ENCODE measurements around the gene TWNK.
"Not testable (repeated sequence)": the region's sequence is repeated elsewhere in the genome, so short reads cannot be mapped to it uniquely, and the experiment has no call there.

Gene TWNK

DNA sequence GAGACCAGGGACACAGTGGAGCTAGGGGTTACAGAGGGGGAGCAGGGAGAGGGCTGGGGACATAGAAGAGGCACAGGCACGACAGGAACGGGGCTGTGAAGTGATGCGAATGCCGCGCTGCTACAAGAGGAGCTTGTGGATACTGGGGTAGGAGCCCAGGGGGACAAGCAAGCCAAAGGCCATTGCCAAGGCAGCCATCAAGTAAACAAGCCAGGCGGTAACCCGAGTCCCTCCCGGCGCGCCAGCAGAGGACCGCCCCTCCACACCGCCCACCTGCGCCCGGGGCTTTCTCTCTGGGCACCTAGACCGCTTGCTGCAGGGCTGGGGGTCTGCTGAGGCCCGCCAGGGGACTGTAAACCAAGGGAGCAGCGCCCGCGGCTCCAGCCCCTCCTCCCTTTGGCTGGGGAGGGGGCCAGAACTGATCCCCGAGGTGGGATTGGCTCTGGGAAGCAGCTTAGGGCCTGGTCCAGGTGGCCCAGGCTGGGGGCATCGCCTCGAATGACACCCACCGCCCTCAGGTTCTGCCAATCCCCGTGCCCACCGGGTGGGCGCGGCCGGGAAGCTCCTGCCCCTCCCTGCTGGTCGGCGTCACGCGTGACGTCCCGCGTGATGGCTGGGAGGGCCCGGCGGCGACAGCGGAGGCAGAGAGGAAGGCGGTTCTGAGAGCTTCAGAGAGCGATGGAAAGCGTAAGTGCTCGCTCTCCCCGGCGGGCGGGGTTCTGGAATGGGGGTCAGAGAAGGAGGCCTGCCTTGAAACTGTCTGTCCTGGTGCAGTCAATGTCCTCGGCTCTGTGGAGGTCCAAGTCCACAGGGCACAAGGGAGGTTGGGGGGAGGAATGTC lies 44.7 kb downstream of the TWNK start:
- peak; percentile 93 for DNase-seq

DNA sequence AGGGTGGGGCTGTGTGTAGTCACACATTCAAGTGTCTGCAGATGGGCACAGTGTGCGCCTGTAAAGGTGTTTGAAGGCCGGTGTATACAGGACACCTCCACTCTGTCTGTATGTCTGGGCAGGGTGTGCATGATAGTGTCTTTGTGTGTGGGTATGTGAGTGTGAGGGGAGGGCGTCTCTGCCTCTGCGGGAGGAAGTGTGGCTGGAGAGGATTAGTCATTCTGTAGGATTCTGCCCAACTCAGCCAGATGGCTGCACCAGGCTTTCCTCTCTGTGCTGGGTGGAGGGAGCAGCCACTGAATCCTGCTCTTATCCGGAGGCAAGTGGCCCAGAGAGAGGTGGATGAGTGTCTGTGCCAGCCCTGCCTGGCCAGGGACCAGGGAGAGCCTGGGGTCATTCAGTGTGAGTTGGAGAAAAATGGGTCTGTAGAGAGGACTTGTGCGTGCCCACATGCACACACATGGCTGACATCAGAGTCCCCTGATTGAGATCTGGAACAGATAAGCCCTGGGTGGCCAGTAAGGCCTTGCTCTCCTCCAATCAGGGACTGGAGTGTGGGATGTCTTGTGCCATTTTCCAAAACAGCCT lies 45.4 kb downstream of the TWNK start:
- DNase-seq = peak; percentile 83

DNA sequence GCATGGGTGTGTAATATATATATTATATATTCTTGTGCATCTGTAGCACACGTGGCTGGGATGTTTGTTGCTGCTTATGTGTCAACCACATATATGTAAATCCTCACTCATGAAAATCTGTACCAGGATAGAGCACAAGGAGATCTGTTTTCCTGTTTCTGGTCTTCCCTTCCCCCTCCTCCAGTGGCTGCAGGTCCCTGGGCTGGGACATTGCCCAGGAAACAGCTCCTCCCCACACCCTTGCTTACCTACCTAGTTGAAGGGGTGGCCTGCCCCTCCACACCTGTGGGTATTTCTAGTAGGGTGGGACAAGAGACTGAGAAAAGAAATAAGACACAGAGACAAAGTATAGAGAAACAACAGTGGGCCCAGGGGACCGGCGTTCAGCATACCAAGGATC lies 45.9 kb downstream of the TWNK start:
- no peak for DNase-seq

DNA sequence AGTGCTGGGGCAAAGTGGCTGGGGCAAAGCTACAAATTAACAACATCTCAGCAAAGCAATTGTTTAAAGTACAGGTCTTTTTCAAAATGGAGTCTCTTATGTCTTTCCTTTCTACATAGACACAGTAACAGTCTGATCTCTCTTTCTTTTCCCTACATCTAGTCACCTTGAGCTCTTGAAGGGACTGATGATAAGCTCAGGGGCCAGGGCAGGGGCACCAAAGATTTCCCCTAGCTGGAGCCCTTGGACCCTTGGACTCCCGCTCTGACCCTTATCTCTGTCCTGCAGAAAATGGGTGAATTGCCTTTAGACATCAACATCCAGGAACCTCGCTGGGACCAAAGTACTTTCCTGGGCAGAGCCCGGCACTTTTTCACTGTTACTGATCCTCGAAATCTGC lies 47.1 kb downstream of the TWNK start:
- DNase-seq = not testable (repeated sequence)

DNA sequence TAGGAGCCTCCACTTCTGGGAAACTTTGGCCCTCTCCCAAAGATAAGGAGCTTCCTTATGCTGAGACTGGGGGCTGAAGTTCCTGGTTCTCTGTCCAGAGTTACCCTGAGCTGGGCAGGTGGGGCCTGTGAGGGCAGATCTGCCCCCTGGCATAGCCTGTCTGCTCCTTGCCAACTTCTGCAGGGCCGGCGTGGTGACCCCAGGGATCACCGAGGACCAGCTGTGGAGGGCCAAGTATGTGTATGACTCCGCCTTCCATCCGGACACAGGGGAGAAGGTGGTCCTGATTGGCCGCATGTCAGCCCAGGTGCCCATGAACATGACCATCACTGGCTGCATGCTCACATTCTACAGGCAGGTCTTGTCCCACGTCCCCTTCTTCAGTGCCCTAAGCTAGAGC lies 48.0 kb downstream of the TWNK start:
- no peak for DNase-seq

DNA sequence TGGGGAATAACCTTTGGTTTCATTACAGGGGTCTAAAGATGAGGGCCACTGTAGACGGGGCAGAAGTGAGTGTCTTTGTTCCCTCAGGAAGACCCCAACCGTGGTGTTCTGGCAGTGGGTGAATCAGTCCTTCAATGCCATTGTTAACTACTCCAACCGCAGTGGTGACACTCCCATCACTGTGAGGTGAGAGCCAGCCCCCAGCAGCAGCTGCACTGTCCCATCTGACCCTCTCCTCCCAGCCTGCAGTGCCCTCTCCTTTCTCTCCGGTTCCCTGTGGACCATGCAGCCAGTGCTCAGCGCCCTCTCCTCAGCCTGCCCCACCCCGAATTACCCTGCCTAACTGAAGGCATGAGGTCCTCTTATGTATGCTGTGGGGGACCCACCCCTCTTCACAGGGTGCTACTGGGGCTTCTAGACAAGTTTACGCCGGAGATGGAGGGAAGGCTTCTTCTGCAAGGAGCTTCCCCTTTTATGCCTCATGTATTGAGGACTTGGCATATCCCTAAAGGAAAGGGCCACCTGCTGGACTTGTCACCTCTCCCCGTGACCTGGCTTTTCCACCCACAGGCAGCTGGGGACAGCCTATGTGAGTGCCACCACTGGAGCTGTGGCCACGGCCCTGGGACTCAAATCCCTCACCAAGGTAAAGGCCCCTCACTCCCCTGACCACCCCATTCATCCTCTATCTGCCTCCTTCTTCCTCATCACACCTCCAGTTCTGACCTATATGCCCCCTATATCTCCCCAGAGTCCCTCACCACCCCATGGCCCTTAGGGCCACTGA lies 48.8 kb downstream of the TWNK start:
- no peak for DNase-seq

DNA sequence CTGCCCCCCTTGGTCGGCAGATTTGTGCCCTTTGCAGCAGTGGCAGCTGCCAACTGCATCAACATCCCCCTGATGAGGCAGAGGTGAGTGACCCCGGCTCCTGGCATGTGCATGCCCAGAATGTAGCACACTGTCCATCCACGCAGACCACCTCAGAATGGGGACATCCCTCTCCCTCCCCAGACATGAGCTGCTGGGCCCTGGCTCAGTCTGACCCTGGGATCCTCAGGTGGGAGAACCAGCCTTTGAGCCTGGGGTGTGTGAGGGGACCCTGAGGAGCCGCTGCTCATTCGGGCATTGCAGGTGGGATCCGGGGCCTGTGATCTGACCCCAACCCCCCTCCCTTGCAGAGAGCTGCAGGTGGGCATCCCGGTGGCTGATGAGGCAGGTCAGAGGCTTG lies 49.4 kb downstream of the TWNK start:
- DNase-seq = no peak

DNA sequence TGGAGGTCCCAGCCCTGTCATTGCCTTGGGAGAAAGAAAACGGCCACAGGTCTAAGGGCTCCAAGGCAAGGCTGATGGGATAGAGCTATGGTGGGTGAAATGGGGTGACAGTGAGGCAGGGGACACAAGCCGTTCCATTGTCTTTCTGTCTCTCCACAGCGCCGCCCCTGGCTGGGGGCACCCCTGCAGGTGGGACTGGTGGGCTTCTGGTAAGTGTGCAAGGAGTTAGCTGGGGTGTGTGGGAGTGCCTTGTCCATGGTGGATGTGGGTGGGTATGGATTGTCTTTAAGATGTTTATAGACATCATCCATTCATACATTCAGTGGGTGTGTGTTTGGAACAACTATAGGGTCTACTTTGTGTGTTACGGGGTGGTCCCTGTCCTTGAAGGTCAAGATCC lies 51.1 kb downstream of the TWNK start:
- no peak for DNase-seq

DNA sequence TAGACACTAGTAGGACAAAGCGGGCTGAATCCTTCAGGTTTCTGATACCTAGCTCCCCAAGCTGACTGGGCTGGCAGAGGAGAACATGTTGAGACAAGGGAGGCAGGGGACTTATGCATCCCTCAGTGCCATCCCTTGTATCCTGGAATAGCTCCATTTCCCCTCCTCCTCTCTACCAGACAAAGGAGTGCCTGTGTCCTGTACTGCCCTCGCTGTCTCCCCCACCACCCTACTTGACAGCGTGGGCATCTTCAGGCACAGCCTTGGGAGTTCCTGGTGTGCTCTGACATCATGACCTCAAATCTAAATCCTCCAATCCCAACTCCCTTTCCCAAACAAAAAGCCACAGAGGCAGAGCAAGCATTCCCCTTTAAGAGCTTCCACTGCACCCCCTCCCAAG lies 52.7 kb downstream of the TWNK start:
- DNase-seq = no peak

DNA sequence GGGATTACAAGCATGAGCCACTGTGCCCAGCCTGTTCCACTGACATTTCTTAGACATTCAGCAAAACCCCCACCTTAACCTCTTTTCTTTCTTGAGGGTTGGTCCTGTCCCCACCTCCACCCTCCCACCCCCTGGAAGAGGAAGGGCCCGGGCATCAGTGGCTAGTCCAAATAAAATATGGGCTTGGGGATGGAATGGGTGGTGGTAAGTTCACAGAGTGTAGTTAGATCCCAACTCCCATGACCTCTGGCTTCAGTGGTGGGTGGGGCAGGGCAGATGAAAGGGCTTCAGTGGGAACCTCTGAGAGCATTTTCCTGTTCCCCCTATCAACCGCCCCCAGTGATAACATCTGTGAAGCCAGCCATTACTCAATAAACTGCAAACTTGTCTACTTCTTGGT lies 53.5 kb downstream of the TWNK start:
- no peak for DNase-seq

DNA sequence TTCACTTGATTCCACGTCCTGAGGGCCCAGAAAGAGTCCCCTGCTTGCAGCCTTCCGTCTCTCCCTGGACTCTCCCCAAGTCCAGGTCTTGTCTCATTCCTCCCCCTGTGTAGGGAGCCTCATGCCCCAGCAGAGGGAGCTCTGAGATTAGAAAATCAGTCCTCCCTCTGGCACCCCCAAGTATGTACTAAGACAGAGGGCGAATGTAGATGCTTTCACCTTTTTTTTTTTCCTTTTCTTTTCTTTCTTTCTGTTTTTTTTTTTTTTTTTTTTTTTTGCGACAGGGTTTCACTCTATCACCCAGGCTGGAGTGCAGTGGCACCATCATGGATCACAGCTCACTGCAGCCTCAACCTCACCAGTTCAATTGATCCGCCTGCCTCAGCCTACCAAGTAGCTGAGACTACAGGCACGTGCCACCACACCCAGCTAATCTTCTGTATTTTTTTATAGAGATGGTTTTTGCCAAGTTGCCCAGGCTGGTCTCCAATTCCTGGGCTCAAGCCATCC lies 54.0 kb downstream of the TWNK start:
- peak; percentile 89 for DNase-seq

DNA sequence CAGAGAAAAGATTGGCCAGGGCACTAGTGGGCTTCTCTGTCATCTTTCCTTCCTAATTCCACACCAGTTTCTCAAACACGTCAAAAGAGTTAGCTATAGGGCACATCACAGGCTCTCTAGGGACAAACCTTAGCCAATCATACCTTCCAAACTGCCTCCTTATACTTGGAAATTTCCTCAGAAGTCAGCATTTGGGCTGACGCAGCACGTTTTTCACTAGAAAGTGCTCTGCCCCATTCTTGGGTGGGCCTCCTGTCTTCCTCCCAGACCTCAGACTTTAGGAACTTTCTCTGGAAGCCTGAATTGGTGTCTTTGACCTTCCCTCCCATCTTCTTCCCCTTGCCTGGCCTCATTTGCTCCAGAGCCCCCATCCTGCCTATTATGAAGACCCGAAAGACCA lies 54.8 kb downstream of the TWNK start:
- DNase-seq = no peak

DNA sequence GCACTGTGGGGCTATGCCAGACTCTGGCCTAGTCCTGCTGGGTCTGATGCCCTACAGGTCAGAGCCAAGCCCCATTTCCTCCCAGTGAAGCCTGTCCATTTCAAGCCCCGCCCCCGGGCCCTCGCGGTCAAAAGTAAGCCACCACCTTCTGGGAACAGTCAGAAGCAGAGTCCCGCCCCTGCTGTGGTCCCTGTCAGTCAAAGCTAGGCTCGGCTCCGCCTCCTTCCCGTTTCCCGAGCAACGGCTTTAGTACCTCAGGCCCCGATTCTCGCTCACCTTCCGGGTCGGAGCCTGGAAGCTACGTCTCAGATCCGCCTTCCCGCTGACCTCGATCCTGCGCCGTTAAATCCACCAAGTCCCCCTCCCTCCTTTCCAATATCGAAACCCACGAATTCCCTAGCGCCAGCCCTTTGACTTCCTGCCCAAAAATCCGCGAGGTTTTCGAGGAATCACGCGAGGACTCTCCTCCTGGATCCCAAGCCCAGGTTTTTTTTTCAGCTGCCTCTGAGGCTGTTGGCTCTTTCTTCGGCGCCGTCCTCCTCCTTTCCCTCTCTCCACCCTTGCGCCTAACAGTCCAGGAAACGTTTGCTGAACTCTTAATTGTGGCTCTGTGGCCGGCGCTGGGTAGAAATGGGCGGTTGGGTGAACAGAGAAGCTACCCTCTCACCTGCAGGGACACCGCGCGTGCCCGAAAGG lies 55.5 kb downstream of the TWNK start:
- peak; percentile 95 for DNase-seq

DNA sequence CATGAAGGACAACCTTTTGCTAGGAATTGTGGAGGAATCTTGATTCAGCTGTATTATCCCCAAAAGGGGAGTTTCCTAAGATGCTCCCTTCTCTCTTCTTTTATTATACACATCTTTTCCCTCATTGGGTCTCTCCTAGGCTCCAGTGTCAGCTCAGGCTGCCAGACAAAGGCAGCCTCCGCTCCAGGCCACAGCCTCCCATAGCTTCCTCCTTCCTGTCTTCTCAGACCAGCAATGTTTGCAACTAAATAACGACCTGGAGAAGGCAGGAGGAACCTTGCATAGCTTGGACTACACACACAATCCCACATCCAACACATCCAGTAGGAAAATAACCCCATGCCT lies 56.0 kb downstream of the TWNK start:
- DNase-seq = no peak
